ENCODE measurements around the gene ALOXE3. TPM values are rescaled to one million over a fixed set of nuclear protein-coding genes. Genes with fewer than 3 reads are reported as not detected.
A peak's percentile ranks its signal among the peaks of the same experiment; 100 is the strongest.

Gene ALOXE3
- total and polyA plus RNA-seq, 2 of the 8 experiments (the other 6 are each of a cell fraction or from before 2014, with no cell fraction given) = 0.26 TPM; not detected in 1

- H3K79me1 ChIP-seq (ENCODE audit: low read depth, low read length) = peaks cover 7% of the 10 kb centered on the region; the same call in 1 of the 2 replicates
- H2BK120ac ChIP-seq (replicated peaks; ENCODE audit: low read depth, low read length) = no peak overlapping the region
- H3K18ac ChIP-seq (ENCODE audit: extremely low read depth, low read length) = no peak overlapping the region
- H3K9ac ChIP-seq (replicated peaks in 1 of 4; ENCODE audit: extremely low read depth in 1 of 4, low read depth in 3 of 4, low read length in 3 of 4) = no peak overlapping the region
- H3K4me3 ChIP-seq (ENCODE audit: extremely low read depth in 1 of 4, insufficient read depth in 2 of 4, low read depth in 3 of 4, low read length in 4 of 4) = peak overlapping the region; percentile 79 to 93 (median 84); a peak in 7 of 8 replicates
- no peak overlapping the region for H2BK12ac ChIP-seq (ENCODE audit: low read depth, low read length)
- H3K27ac ChIP-seq (ENCODE audit: low read depth, low read length) = no peak overlapping the region
- FAIRE-seq (no peak), DNase-seq (ENCODE audit: low read depth in 1 of 2, low spot score in 2 of 2) (no peak)
- no peak overlapping the region for H2AFZ ChIP-seq (ENCODE audit: low read length)
- no peak overlapping the region for H4K91ac ChIP-seq (replicated peaks; ENCODE audit: insufficient read length, low read length)
- H3K36me3 ChIP-seq (ENCODE audit: control insufficient read depth in 2 of 4, insufficient read depth in 4 of 4, low read length in 3 of 4) = peaks cover 13 to 40% (median 29%) of the 10 kb centered on the region in 4 experiments; a peak in 7 of 8 replicates
- TF ChIP-seq POLR2A (IDR thresholded peaks at IDR 0.05; ENCODE audit: control extremely low read depth in 1 of 2, low read depth in 2 of 2, low read length in 2 of 2) = peak in 1 of 2 experiments; percentile 6; a peak in 1 of 3 replicates
- no peak for TF ChIP-seq YY1 (IDR thresholded peaks at IDR 0.05; ENCODE audit: low read depth, low read length)
- ChIA-PET POLR2A (ENCODE audit: partially characterized antibody) (interaction anchor here (0.6 to 6.4 kb wide), 10 partner anchors 10 to 76 kb away, joined by 3 to 62 read pairs (median 4); partner anchors contain the start of genes ALOXE3 and BORCS6), CTCF (ENCODE audit: partially characterized antibody) (interaction anchor here (0.6 to 14.1 kb wide), 4 partner anchors 7 to 24 kb away, joined by 3 to 133 read pairs (median 6); partner anchors contain the start of gene VAMP2)
- H3K4me1 ChIP-seq (replicated peaks in 1 of 4; ENCODE audit: control insufficient read depth in 3 of 4, insufficient read depth in 4 of 4, low read length in 3 of 4) = peaks cover 9 to 26% (median 16%) of the 10 kb centered on the region in 4 experiments
- peaks cover 2 to 24% of the 10 kb centered on the region in 2 experiments for H4K20me1 ChIP-seq (replicated peaks in 1 of 2; ENCODE audit: control insufficient read depth in 1 of 2, insufficient read depth in 2 of 2, low read length in 2 of 2)
- no peak overlapping the region for H3K23ac ChIP-seq (ENCODE audit: insufficient read length)
- H2BK5ac ChIP-seq (ENCODE audit: low read depth, low read length) = no peak overlapping the region
- no peak overlapping the region for H3K56ac ChIP-seq (replicated peaks; ENCODE audit: insufficient read length, low read depth, low read length)
- no peaks in the 10 kb centered on the region for H3K9me3 ChIP-seq (ENCODE audit: insufficient read depth in 2 of 2, low read depth in 1 of 2, low read length in 1 of 2)
- no peak overlapping the region for H2BK20ac ChIP-seq (ENCODE audit: low read length)
- H3K27me3 ChIP-seq (replicated peaks in 1 of 4; ENCODE audit: control insufficient read depth in 3 of 4, extremely low read depth in 1 of 4, insufficient read depth in 3 of 4, low read length in 3 of 4) = no peaks in the 10 kb centered on the region
- no peak overlapping the region for H4K5ac ChIP-seq (ENCODE audit: insufficient read length, low read depth, low read length)
- H3K4me2 ChIP-seq (ENCODE audit: insufficient read depth in 1 of 2, low read depth in 2 of 2, low read length in 2 of 2) = peak overlapping the region; percentile 100
- WGBS, 2 experiments (ENCODE audit: extremely low coverage in 1 of 2, insufficient coverage in 1 of 2, insufficient read length in 1 of 2, insufficient replicate concordance in 2 of 2, low coverage in 1 of 2, low lambda C conversion rate in 2 of 2, missing lambda C conversion rate in 1 of 2) = 87% methylated on average over 18 of the region's 18 CpGs; no CpG with 5 or more reads in 1 of the 2 experiments
- no peak overlapping the region; the same call in 1 of the 2 replicates for H4K8ac ChIP-seq (ENCODE audit: extremely low read depth, insufficient read depth, low read length)
- no peak overlapping the region for H2AK5ac ChIP-seq (ENCODE audit: low read depth, low read length)
- H2BK15ac ChIP-seq (ENCODE audit: low read length) = no peak overlapping the region
- H3K23me2 ChIP-seq (ENCODE audit: low read depth, low read length) = peaks cover 13% of the 10 kb centered on the region
- no peak overlapping the region for H3K14ac ChIP-seq (ENCODE audit: insufficient read length)
- no peak overlapping the region for H3K4ac ChIP-seq (replicated peaks; ENCODE audit: insufficient read length, low read depth, low read length)
- peaks cover 0 to 5% of the 10 kb centered on the region in 2 experiments; a peak in 1 of 4 replicates for H3K79me2 ChIP-seq (ENCODE audit: control insufficient read depth in 1 of 2, insufficient read depth in 2 of 2, low read length in 2 of 2)
Observed at GRCh38 chr17:8150194-8151119, 32.1 kb upstream of the ALOXE3 start.

All from H1 (cell line).